HEK293 (cell line): ENCODE measurements around the gene WDR45B.

Experiments used
- CTCF ChIA-PET: fragments of 350-600 bp; formaldehyde crosslinking; extraction: SDS; loops from one replicate; lab custom pipeline; 2021; ENCODE audit warnings: antibody characterized with exemption; lab: Yijun Ruan, JAX
- POLR2A ChIA-PET: fragments of 300-600 bp; formaldehyde crosslinking; extraction: SDS; loops from one replicate; lab custom pipeline; 2020; ENCODE audit warnings: antibody characterized with exemption, inconsistent platforms; lab: Yijun Ruan, JAX
- H3K27ac ChIP-seq: fragments of 200-500 bp; sonication (Bioruptor generic); 2 replicates; pipeline ENCODE4 v1.5.1; 2014; ENCODE audit warnings: low read depth, low read length, control low read depth, inconsistent platforms; ENCODE audit errors: extremely low read depth
- H3K36me3 ChIP-seq, 2 experiments: fragments of 200-500 bp in 1 of 2; sonication (Bioruptor generic) in 1 of 2; 1 replicate in 1 of 2; 2 replicates in 1 of 2; pipeline ENCODE4 v1.5.1; 2014 to 2017; ENCODE audit warnings: inconsistent platforms in 2 of 2, low read length in 2 of 2; ENCODE audit not compliant: control insufficient read depth in 2 of 2, insufficient read depth in 1 of 2
- H3K4me1 ChIP-seq: fragments of 200-500 bp; sonication (Bioruptor generic); 2 replicates; pipeline ENCODE4 v1.5.1; 2014; ENCODE audit warnings: mild to moderate bottlenecking, low read length, inconsistent platforms; ENCODE audit not compliant: control insufficient read depth, insufficient read depth
- H3K4me3 ChIP-seq: 2 replicates; pipeline ENCODE4 v1.5.1; 2011; ENCODE audit warnings: low read depth, mild to moderate bottlenecking, control low read depth, low read length, moderate library complexity
- H3K9me3 ChIP-seq: fragments of 200-500 bp; sonication (Bioruptor generic); 2 replicates; pipeline ENCODE4 v1.5.1; 2014; ENCODE audit warnings: low read depth, low read length, inconsistent platforms; ENCODE audit not compliant: control insufficient read depth, insufficient read depth
- CTCF ChIP-seq: fragments of 450-650 bp; formaldehyde crosslinking; IDR thresholded peaks from 2 replicates; pipeline ENCODE4 v1.5.1; 2016; ENCODE audit warnings: missing biosample characterization, missing genetic modification characterization
- KLF17 ChIP-seq: fragments of 450-650 bp; formaldehyde crosslinking; IDR thresholded peaks from 2 replicates; pipeline ENCODE4 v1.5.1; 2016; ENCODE audit warnings: missing biosample characterization, missing genetic modification characterization
- RBAK ChIP-seq: fragments of 450-650 bp; formaldehyde crosslinking; IDR thresholded peaks from 2 replicates; pipeline ENCODE4 v1.5.1; 2016; ENCODE audit warnings: missing biosample characterization, missing genetic modification characterization
- YY1 ChIP-seq: fragments of 450-650 bp; formaldehyde crosslinking; IDR thresholded peaks from 2 replicates; pipeline ENCODE4 v1.5.1; 2018; ENCODE audit warnings: missing biosample characterization, missing genetic modification characterization
- ZBTB1 ChIP-seq: fragments of 450-650 bp; formaldehyde crosslinking; IDR thresholded peaks from 2 replicates; pipeline ENCODE4 v1.5.1; 2016; ENCODE audit warnings: missing biosample characterization, missing genetic modification characterization
- ZBTB10 ChIP-seq: fragments of 450-650 bp; formaldehyde crosslinking; IDR thresholded peaks from 2 replicates; pipeline ENCODE4 v1.5.1; 2016; ENCODE audit warnings: missing biosample characterization, missing genetic modification characterization
- ZFHX2 ChIP-seq: fragments of 450-650 bp; formaldehyde crosslinking; conservative IDR thresholded peaks from 2 replicates; pipeline ENCODE4 v1.5.1; 2016; ENCODE audit warnings: missing biosample characterization, missing genetic modification characterization
- ZFP41 ChIP-seq: fragments of 450-650 bp; formaldehyde crosslinking; IDR thresholded peaks from 2 replicates; pipeline ENCODE4 v1.5.1; 2016; ENCODE audit warnings: missing biosample characterization, missing genetic modification characterization, borderline replicate concordance
- ZIC2 ChIP-seq: fragments of 450-650 bp; formaldehyde crosslinking; IDR thresholded peaks from 2 replicates; pipeline ENCODE4 v1.5.1; 2016; ENCODE audit warnings: missing biosample characterization, missing genetic modification characterization
- ZNF112 ChIP-seq: fragments of 450-650 bp; formaldehyde crosslinking; IDR thresholded peaks from 2 replicates; pipeline ENCODE4 v1.5.0; 2017; ENCODE audit warnings: missing biosample characterization, missing genetic modification characterization
- ZNF146 ChIP-seq: fragments of 450-650 bp; formaldehyde crosslinking; IDR thresholded peaks from 2 replicates; pipeline ENCODE4 v1.5.1; 2016; ENCODE audit warnings: missing biosample characterization, missing genetic modification characterization
- ZNF155 ChIP-seq: fragments of 450-650 bp; formaldehyde crosslinking; IDR thresholded peaks from 2 replicates; pipeline ENCODE4 v1.5.1; 2016; ENCODE audit warnings: missing biosample characterization, missing genetic modification characterization
- ZNF202 ChIP-seq: fragments of 450-650 bp; formaldehyde crosslinking; IDR thresholded peaks from 2 replicates; pipeline ENCODE4 v1.5.1; 2016; ENCODE audit warnings: missing biosample characterization, missing genetic modification characterization, borderline replicate concordance
- ZNF214 ChIP-seq: fragments of 450-650 bp; formaldehyde crosslinking; IDR thresholded peaks from 2 replicates; pipeline ENCODE4 v1.5.1; 2017; ENCODE audit warnings: missing biosample characterization, mild to moderate bottlenecking, missing genetic modification characterization, borderline replicate concordance
- ZNF24 ChIP-seq: fragments of 450-650 bp; formaldehyde crosslinking; IDR thresholded peaks from 2 replicates; pipeline ENCODE4 v1.5.1; 2016; ENCODE audit warnings: missing biosample characterization, missing genetic modification characterization
- ZNF274 ChIP-seq, 2 experiments: fragments of 200-500 bp in 1 of 2; fragments of 450-650 bp in 1 of 2; sonication (Bioruptor generic) in 1 of 2; formaldehyde crosslinking in 1 of 2; IDR thresholded peaks; 2 replicates each; pipeline versions ENCODE4 v1.5.1 to v1.6.1; 2014 to 2016; ENCODE audit warnings: borderline replicate concordance in 1 of 2, inconsistent platforms in 1 of 2, low read length in 1 of 2, missing biosample characterization in 1 of 2, missing genetic modification characterization in 1 of 2
- ZNF350 ChIP-seq: fragments of 450-650 bp; formaldehyde crosslinking; IDR thresholded peaks from 2 replicates; pipeline ENCODE4 v1.5.0; 2017; ENCODE audit warnings: missing biosample characterization, mild to moderate bottlenecking, missing genetic modification characterization
- ZNF521 ChIP-seq: fragments of 450-650 bp; formaldehyde crosslinking; IDR thresholded peaks from 2 replicates; pipeline ENCODE4 v1.5.1; 2017; ENCODE audit warnings: missing biosample characterization, mild to moderate bottlenecking, missing genetic modification characterization
- ZNF571 ChIP-seq: fragments of 450-650 bp; formaldehyde crosslinking; IDR thresholded peaks from 2 replicates; pipeline ENCODE4 v1.5.0; 2017; ENCODE audit warnings: missing biosample characterization, missing genetic modification characterization
- ZNF580 ChIP-seq: fragments of 450-650 bp; formaldehyde crosslinking; IDR thresholded peaks from 2 replicates; pipeline ENCODE4 v1.5.1; 2016; ENCODE audit warnings: missing biosample characterization, missing genetic modification characterization

WDR45B gene

GRCh38 chr17:82644148-82644547, 4.1 kb downstream of the WDR45B start:
- no peak overlapping the region for H3K27ac ChIP-seq
- H3K36me3 ChIP-seq = peaks cover 36 to 66% of the 10 kb centered on the region in 2 experiments
- H3K4me3 ChIP-seq = no peak overlapping the region
- TF ChIP-seq ZNF24 (tag by site-specific recombination) = no peak
- TF ChIP-seq ZNF571 (tag by site-specific recombination) = no peak
- TF ChIP-seq ZFHX2 (tag by site-specific recombination) = no peak
- no peak for TF ChIP-seq RBAK (tag by site-specific recombination)
- TF ChIP-seq ZNF214 (tag by site-specific recombination) = no peak
- no peak for TF ChIP-seq YY1
- no peak for TF ChIP-seq ZNF521 (tag by site-specific recombination)
- no peak for TF ChIP-seq CTCF (tag by site-specific recombination)
- TF ChIP-seq ZNF155 (tag by site-specific recombination) = no peak
- TF ChIP-seq ZNF350 (tag by site-specific recombination) = no peak
- TF ChIP-seq ZNF202 (tag by site-specific recombination) = no peak
- no peak for TF ChIP-seq ZBTB10 (tag by site-specific recombination)
- POLR2A ChIA-PET = no interaction called here
- CTCF ChIA-PET = no interaction called here
- H3K4me1 ChIP-seq = peaks cover 7% of the 10 kb centered on the region
- no peaks in the 10 kb centered on the region for H3K9me3 ChIP-seq

- POLR2A ChIA-PET = no interaction called here
- Histone ChIP-seq H3K9me3 (no peaks in the 10 kb centered on the region), H3K36me3 (peaks cover 45 to 84% of the 10 kb centered on the region in 2 experiments), H3K4me3 (no peak overlapping the region), H3K4me1 (peaks cover 4% of the 10 kb centered on the region; the same call in 1 of the 2 replicates), H3K27ac (no peak overlapping the region)
- TF ChIP-seq KLF17 (tag by site-specific recombination) = no peak
- no peak for TF ChIP-seq ZNF274 (IDR thresholded peaks at IDR 0.05; ENCODE audit: low read length)
- no peak for TF ChIP-seq ZNF274 (tag by site-specific recombination; IDR thresholded peaks at IDR 0.05; ENCODE audit: borderline replicate concordance)
- no peak for TF ChIP-seq ZBTB1 (tag by site-specific recombination)
- TF ChIP-seq ZNF112 = no peak
- TF ChIP-seq ZNF146 = no peak
- no peak for TF ChIP-seq ZNF580 (tag by site-specific recombination)
- TF ChIP-seq ZIC2 (tag by site-specific recombination) = peak; percentile 81
- no peak for TF ChIP-seq ZFP41 (tag by site-specific recombination)
- CTCF ChIA-PET = interaction anchor here (0.6 to 0.9 kb wide), 2 partner anchors 126 to 675 kb away, joined by 3 to 4 read pairs; no protein-coding TSS in a partner anchor
These were observed 6.2 kb downstream of the WDR45B start for GRCh38 chr17:82642022-82642421.
